GM12874 (cell line): Measurements from ENCODE around the gene ADAMTS5.

Experiments used
- CTCF ChIP-seq: IDR thresholded peaks from 2 replicates; pipeline ENCODE4 v1.5.1; 2011; ENCODE audit warnings: low read depth, mild to moderate bottlenecking, control low read depth, low read length, moderate library complexity; ENCODE audit not compliant: insufficient read depth

ADAMTS5 gene

DNA sequence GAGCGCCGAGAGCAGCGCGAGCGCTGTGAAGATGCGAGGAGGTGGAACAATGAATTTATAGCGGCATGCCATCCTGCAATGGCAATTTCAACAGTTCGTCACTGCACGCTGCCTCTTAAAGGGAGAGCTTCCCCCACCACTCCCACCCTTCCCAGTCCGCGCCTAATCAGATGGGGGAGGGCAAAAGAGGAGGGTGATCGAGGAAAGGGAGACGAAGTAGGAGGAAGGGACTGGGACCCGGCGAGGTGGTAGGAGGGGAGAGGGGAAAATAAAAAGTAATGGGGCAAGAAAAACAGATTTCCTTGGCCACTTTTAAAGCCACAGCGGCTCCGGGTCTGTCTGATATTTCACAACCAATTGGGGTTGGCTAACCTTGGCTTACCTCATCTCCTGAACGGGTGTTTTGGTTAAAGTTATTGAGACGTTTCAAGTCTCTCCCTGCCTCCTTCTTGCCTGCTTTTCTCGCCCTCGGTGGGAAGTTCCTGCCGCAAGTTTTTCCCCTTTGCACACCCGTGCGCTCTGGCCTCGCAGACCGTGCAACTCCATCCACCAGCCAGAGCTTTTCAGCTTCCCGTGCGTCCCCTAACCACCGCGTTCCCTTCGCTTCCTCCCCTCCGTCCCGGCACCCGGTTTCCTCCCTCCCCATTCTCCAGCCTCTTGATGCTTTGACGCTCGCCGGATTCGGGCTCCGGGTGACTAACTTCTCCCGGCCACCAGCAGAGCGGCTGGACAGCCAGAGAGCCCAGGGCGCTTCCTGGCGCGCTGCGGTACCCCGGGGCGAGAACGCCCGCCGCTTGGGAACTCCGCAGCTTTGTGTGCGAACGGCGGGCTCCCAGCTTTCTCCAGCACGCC, at the start of gene ADAMTS5:
Gene ADAMTS5 (minus strand): TSS at position 27 of the 852 bp plus-strand sequence. CDS start 697 bp downstream, outside the sequence.
- no peak for TF ChIP-seq CTCF

DNA sequence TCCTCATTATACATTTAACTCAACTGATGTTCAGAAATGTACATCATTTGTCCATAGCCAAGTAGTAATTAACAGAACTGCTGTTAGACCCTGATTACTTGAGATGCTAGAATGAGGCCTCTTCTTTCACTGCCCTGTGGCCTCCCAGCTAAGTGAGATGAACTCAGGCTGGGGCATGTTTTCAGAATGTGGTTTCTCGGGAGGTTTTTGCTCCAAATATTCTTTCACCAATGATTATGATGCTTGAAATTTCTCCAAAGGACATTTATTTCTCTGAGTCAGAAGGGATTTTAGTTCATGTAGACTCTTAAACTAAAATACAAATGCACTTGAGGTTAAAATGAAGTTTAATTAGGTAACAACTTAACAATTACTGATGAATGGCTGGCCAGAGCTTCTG, 34.6 kb upstream of the ADAMTS5 start:
- no peak for TF ChIP-seq CTCF

DNA sequence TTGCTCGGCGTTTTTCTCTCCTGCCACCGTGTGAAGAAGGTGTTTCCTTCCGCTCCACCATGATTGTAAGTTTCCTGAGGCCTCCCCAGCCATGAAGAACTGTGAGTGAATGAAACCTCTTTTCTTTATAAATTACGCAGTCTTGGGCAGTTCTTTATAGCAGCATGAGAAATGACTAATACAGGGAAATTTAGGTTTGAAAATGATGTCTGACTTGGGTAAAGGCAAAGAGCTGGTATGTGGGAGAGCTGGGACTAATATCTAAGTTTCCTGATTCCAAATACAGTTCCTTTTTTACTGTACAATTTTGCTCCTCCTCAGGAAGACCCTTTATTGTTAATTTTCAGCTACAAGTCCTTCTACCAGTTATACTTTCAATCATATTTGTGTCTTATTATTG, 16.7 kb upstream of the ADAMTS5 start:
- no peak for TF ChIP-seq CTCF

DNA sequence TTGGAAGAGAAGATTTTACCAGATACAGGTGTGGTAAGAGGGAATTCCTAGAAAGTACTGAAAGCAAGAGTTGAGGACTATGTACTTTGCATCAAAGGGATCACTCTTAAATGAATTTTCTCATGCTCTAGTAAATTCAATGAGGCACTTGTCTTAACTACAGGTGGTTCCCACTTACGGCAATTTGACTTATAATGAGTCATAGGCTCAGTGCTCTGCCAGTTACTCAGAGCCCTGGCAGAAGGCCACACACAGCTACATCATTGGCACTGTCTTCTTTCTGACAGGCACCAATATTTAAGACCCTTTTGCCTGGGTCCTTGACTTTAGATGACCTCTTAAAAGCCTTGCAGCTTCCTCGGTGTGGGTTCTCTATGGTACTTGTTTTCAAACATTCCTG, 15.9 kb upstream of the ADAMTS5 start:
- no peak for TF ChIP-seq CTCF

DNA sequence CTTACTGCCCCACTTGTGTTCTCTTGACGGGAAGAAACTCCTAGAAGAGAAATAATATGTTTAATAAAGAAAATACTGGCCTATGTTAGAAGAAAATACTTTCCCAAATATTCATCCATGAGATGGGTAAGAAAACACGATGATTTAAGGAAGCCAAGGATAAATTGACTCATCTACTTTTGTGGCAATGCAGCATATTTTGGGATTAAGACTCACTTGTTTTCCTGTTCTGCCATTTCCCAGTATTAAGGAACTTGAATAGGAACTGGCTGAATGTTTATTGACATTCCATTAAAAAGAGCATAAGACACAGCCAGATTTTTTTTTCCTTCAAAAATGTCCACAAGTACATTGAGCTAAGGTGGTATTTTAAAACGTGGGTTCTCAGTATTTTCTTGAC, 10.9 kb upstream of the ADAMTS5 start:
- TF ChIP-seq CTCF = no peak

DNA sequence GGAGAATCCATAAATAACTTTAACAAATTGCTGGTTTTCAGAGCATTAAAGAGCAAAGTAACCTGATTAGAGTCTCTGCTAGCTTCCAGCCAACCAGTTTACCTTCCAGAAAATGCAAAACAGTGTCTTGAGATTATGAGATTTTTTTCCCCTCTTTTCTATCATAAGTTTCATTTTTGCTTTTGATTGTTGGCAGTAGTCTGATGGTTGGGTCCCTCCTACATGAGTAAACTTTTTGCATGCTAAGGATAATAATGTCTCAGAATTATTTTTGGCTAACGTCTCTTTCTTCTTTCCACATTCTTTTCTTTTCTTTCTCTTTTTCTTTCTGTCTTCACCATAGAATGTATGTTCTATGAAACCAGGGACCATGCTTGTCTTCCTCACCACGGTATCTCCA, 6.3 kb upstream of the ADAMTS5 start:
- TF ChIP-seq CTCF = no peak

DNA sequence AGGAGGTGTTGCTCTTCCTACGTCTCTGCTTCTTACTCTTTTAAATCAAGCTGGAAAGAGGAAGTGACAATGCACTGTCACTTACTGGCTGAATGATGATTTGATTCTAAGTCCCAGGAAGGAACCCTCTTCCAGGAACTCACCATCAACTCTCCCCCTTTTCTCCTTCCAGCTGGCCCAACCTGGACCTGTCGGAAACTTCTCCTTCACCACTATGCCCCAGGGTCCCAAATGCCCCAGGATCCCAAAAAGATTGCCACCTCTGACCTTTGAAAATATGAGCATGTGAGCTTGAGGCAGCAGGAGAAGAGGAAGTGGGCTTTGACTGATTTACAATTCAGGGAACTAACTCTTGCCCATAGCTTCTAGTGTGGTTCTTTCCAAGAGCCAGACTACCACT, 5.3 kb upstream of the ADAMTS5 start:
- TF ChIP-seq CTCF = no peak
